Adipocyte (in vitro differentiated cells): ENCODE measurements around the gene SLC2A8.

Source experiments
- DNase-seq: peaks from one replicate; pipeline ENCODE4 v3.0.0-alpha.2; 2015; ENCODE audit warnings: low read depth
- H3K27me3 ChIP-seq: replicated peaks from 2 replicates; pipeline ENCODE4 v1.7.0; 2013; ENCODE audit warnings: mild to moderate bottlenecking, low read length, moderate library complexity; ENCODE audit not compliant: control insufficient read depth, insufficient read depth
- H3K36me3 ChIP-seq: 2 replicates; pipeline ENCODE4 v1.7.0; 2013; ENCODE audit warnings: low read length, mild to moderate bottlenecking, moderate library complexity; ENCODE audit not compliant: control insufficient read depth, insufficient read depth, severe bottlenecking
- H3K4me1 ChIP-seq: 2 replicates; pipeline ENCODE4 v1.7.0; 2013; ENCODE audit warnings: mild to moderate bottlenecking, low read length, moderate library complexity; ENCODE audit not compliant: control insufficient read depth, insufficient read depth
- H3K4me3 ChIP-seq: 2 replicates; pipeline ENCODE4 v1.7.0; 2013; ENCODE audit warnings: mild to moderate bottlenecking, low read length, moderate library complexity
- H3K9ac ChIP-seq: 2 replicates; pipeline ENCODE4 v1.7.0; 2013; ENCODE audit warnings: mild to moderate bottlenecking, low read length, moderate library complexity
- H3K9me3 ChIP-seq: 2 replicates; pipeline ENCODE4 v1.7.0; 2013; ENCODE audit warnings: mild to moderate bottlenecking, low read length, moderate library complexity; ENCODE audit not compliant: control insufficient read depth

Gene SLC2A8

DNA sequence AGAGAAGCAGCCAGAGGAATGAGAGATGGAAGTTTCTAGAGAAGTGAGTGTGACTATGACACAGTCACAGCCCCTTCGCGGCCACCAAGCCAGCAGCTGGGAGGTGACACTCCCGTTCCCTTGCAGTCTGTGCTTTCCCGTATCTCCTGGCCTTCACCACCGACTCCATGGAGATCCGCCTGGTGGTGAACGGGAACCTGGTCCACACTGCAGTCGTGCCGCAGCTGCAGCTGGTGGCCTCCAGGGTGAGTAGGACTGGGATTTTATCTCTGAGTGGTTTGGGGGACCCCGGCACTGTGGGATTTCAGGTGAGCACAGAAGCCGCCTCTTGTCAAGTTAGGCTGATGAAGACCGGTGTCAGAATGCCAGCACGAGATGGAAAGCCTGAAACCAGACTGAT, 12.1 kb upstream of the SLC2A8 start:
- no peak for DNase-seq
- Histone ChIP-seq H3K9ac (no peak overlapping the region), H3K4me3 (no peak overlapping the region), H3K4me1 (peaks cover 12% of the 10 kb centered on the region), H3K27me3 (peaks cover 68% of the 10 kb centered on the region), H3K9me3 (peaks cover 2% of the 10 kb centered on the region), H3K36me3 (no peaks in the 10 kb centered on the region)

DNA sequence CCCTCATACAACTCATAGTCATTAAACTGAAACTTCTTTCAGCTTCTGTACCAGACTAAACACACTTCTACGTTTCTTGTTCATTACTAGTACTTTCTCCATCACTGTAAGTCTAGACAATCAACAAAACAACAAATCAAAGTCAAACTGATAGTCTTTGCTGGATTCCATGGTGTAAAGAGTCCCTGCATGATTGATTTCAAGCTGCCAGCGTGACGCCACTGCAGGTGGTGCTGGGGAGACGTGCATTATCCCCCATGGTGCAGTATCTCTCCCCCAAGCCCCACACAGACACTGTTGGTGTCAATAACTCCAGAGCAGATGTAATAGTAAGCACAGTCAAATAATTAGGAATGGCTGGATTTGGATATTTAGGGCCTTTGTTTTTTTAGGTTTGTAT, 10.7 kb upstream of the SLC2A8 start:
- Histone ChIP-seq H3K9me3 (no peaks in the 10 kb centered on the region), H3K9ac (no peak overlapping the region), H3K4me1 (peaks cover 12% of the 10 kb centered on the region), H3K36me3 (no peaks in the 10 kb centered on the region), H3K27me3 (peaks cover 69% of the 10 kb centered on the region), H3K4me3 (no peak overlapping the region)
- DNase-seq: no peak

DNA sequence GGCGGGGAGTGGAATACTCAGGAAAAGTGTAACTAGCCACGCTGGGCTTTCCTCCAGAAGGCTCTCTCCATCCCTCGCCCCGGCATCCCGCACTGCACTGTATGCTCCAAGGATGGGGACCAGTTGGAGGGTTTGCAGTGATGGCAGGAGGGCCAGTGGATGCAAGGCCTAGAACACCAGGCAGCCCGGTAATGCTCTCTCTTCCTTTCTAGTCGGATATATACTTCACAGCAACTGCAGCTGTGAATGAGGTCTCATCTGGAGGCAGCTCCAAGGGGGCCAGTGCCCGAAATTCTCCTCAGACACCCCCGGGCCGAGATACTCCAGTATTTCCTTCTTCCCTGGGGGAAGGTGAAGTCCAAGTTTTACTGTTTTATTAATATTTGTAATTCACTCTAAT, 10.0 kb upstream of the SLC2A8 start:
- Histone ChIP-seq H3K36me3 (no peaks in the 10 kb centered on the region), H3K9me3 (no peaks in the 10 kb centered on the region), H3K9ac (no peak overlapping the region), H3K4me1 (peaks cover 12% of the 10 kb centered on the region), H3K4me3 (no peak overlapping the region), H3K27me3 (peaks cover 73% of the 10 kb centered on the region)
- DNase-seq: no peak

DNA sequence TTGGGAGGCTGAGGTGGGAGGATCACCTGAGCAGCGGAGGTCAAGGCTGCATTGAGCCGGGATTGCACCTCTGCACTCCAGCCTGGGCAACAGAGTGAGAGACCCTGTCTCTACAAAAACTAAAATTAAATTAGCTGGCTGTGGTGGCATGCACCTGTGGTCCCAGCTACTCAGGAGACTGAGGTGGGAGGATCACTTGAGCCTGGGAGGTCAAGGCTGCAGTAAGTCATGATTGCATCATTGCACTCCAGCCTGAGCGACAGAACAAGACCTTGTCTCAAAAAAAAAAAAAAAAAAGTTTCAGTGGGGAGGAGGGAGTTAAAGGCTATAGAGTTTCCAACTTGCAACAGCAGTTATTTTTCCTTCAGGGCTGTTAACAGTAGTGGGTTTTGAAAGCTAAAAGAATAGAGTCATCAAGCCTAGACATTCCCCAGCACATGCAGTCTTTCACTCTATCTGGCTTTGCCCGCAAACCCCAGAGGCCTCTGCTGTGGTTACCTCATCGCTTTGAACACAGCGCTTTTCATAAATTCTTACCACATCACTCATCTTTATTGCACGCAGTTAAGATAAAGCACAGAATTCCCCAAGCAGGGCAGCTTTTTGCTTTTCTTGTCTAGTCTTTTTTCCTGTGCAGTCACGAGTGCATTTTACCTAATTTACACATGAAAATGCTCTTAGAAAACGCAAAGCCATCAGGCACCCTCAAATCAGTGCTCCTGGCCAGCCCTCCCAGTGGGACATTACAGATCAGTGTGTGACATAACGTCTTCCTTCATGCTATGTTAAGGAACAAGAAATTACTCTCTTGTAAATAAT, 8.7 kb upstream of the SLC2A8 start:
- Histone ChIP-seq H3K9ac (no peak overlapping the region), H3K4me1 (peaks cover 12% of the 10 kb centered on the region), H3K36me3 (no peaks in the 10 kb centered on the region), H3K9me3 (no peaks in the 10 kb centered on the region), H3K4me3 (no peak overlapping the region), H3K27me3 (peaks cover 78% of the 10 kb centered on the region)
- DNase-seq: peak; percentile 98

DNA sequence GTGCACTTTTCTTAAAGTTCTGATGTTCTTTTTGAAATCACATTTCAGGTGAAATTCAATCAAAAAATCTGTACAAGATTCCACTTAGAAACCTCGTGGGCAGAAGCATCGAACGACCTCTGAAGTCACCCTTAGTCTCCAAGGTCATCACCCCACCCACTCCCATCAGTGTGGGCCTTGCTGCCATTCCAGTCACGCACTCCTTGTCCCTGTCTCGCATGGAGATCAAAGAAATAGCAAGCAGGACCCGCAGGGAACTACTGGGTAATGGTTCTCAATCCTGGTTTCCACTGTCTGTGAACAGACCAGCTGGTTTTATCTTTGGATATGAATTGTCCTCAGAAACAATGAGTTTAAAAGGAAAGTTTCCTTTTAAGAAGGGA, 8.1 kb upstream of the SLC2A8 start:
- DNase-seq: peak; percentile 4
- Histone ChIP-seq H3K36me3 (no peaks in the 10 kb centered on the region), H3K9me3 (no peaks in the 10 kb centered on the region), H3K4me1 (peaks cover 12% of the 10 kb centered on the region), H3K9ac (no peak overlapping the region), H3K27me3 (peaks cover 78% of the 10 kb centered on the region), H3K4me3 (no peak overlapping the region)

DNA sequence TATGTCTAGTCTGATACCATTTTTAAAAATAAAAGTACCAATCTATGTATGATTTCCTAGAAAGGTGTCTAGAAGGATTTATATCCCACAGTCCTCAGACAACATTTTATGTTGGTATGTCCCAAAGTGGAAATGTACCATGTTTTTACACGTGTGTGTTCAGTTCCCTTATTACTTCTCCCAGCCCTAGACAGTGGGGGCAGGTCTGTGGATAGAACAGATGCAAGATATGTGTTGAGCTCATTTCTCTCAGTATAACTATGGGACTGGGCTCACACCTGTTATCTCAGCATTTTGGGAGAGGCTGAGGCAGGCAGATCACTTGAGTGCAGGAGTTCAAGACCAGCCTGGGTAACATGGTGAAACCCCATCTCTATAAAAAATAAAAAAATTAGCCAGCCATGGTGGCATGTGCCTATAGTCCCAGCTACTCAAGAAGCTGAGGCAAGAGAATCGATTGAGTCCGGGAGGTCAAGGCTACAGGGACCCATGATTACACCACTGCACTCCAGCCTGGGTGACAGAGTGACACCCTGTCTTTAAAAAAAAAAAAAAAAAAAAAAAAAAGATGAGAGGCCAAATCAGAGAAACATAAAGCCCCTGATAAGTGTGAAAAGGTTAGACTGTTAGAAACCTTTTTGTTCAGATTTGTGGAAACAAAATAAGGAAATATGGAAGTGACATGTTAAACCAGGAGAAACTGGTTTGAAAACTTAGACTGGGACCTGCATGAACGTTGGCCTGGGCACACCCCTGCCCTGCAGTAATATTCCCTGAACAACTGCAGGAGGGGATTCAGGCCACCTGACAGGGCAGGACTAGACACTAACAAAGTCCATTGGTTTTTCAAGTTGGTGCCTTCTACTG, 7.4 kb upstream of the SLC2A8 start:
- Histone ChIP-seq H3K4me3 (no peak overlapping the region), H3K36me3 (no peaks in the 10 kb centered on the region), H3K27me3 (peaks cover 72% of the 10 kb centered on the region), H3K9me3 (no peaks in the 10 kb centered on the region), H3K9ac (no peak overlapping the region), H3K4me1 (peaks cover 12% of the 10 kb centered on the region)
- no peak for DNase-seq

DNA sequence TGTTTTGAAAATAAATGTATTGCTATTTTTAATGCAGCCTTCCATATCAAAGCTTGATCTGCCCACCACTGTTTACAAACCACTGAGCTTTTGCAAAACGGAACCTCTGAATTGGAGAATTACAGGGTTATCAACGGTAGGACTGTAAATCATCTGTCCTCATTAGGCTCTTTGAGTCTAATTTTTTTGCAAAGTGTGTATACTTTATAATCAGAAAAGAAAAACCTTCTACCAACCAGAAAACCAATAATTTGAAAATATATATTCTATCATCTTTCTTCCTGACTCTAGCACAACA, 6.8 kb upstream of the SLC2A8 start:
- H3K4me1 ChIP-seq: peaks cover 12% of the 10 kb centered on the region
- H3K27me3 ChIP-seq: peaks cover 72% of the 10 kb centered on the region
- H3K9ac ChIP-seq: no peak overlapping the region
- DNase-seq: no peak
- H3K36me3 ChIP-seq: no peaks in the 10 kb centered on the region
- no peak overlapping the region for H3K4me3 ChIP-seq
- no peaks in the 10 kb centered on the region for H3K9me3 ChIP-seq

DNA sequence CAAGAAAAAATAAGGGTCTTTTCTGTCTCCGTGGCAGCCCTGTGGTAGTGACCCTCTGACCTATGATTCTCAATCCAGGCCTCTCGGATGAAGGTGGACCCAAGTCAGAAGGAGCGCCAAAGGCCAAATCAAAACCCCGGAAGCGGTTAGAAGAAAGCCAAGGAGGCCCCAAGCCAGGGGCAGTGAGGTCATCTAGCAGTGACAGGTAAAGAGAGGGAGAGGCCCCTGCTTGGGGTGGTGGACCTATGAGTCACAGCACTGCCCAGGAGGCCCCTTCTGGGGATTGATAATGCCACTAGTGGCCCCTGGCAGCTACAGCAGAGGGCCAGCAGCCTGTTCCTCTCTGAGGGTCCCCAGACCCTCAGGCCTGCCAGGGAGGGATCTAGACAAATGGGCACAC, 6.4 kb upstream of the SLC2A8 start:
- H3K4me1 ChIP-seq: peaks cover 12% of the 10 kb centered on the region

DNA sequence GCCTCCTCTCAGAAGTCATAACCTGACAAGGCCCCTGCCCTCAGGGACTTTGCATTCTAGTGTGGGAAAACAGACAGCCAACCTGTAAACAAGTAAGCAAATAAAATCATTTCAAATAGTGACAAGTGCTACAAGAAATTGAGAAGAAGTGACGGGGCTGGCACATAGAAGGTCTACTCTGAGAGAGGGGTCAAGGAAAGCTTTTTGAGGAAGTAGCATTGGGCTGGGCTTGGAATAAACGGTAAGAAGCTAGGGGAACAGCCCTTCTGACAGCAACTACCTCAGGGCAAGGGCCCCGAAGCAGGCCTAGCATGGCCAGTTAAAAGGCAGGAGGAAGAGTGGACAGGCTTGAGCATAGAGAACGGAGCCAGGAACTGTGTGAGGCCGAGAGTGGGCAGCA, 4.8 kb upstream of the SLC2A8 start:
- no peak overlapping the region for H3K4me3 ChIP-seq
- no peaks in the 10 kb centered on the region for H3K9me3 ChIP-seq
- H3K9ac ChIP-seq: no peak overlapping the region
- no peaks in the 10 kb centered on the region for H3K36me3 ChIP-seq
- no peak for DNase-seq
- H3K4me1 ChIP-seq: peaks cover 12% of the 10 kb centered on the region
- H3K27me3 ChIP-seq: peaks cover 67% of the 10 kb centered on the region

More for the DNA sequence above, 6.4 kb upstream of the SLC2A8 start:
- H3K4me3 ChIP-seq: no peak overlapping the region
- no peak for DNase-seq
- peaks cover 72% of the 10 kb centered on the region for H3K27me3 ChIP-seq
- H3K9ac ChIP-seq: no peak overlapping the region
- no peaks in the 10 kb centered on the region for H3K9me3 ChIP-seq
- no peaks in the 10 kb centered on the region for H3K36me3 ChIP-seq

DNA sequence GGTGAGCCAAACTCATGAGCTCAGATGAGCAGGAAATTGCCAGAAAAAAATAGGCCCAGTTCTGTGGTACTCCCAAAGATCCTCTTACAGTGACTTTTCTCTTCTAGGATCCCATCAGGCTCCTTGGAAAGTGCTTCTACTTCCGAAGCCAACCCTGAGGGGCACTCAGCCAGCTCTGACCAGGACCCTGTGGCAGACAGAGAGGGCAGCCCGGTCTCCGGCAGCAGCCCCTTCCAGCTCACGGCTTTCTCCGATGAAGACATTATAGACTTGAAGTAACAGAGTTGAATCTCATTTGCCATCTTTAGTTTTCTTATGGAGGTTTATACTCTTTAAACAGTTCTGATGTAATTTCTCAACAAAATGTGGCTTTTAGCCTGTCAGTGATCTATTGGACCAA, 4.0 kb upstream of the SLC2A8 start:
- no peak overlapping the region for H3K4me3 ChIP-seq
- no peak overlapping the region for H3K9ac ChIP-seq
- peaks cover 69% of the 10 kb centered on the region for H3K27me3 ChIP-seq
- H3K36me3 ChIP-seq: no peaks in the 10 kb centered on the region
- peaks cover 9% of the 10 kb centered on the region for H3K4me1 ChIP-seq
- no peaks in the 10 kb centered on the region for H3K9me3 ChIP-seq
- DNase-seq: no peak

DNA sequence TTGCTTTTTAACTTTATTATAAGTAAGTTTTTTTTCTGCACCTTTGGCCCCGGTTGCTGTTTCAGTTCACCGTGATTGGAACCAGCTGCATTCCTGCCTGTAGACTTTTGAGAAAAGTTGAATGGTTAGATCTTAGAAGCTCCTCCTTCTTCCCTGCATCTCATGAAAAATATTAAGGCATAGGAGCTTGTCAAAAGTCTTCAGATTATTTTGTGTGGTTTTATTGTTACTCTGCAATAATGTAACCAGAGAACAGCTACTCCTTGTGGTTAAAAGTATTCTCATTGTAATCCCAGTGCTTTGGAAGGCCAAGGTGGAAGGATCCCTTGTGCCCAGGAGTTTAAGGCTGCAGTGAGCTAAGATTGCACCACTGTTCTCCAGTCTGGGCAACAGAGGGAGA, 3.3 kb upstream of the SLC2A8 start:
- Histone ChIP-seq H3K27me3 (peaks cover 76% of the 10 kb centered on the region), H3K9me3 (no peaks in the 10 kb centered on the region), H3K4me3 (no peak overlapping the region), H3K4me1 (peaks cover 5% of the 10 kb centered on the region), H3K9ac (no peak overlapping the region), H3K36me3 (no peaks in the 10 kb centered on the region)
- DNase-seq: peak; percentile 71
